DMS 273 (cell line): ENCODE data around the gene STK33.

Experiments used
- DNase-seq: peaks from one replicate; lab custom pipeline; 2025; ENCODE audit not compliant: unreplicated experiment; lab: John Stamatoyannopoulos, UW

The STK33 gene

DNA sequence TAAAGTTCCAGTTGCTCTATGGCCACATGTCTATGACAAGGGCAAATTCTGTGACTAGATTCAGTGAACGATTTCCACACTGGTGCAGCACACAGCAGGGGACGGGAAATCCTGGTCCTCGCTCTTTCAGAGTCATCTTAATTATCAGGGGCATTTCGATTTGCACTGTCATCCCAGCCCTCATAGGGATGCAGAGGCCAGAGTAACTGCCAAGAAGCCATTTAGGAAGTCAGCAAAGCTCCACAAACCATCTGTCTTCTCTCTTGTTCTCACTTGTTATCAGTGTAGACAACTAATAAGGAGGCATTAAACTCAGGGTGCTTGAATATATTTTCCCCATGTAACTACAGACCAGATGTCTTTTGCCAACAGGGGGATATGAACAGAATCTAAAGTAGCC lies 151.7 kb downstream of the STK33 start:
- DNase-seq: peak; percentile 93

DNA sequence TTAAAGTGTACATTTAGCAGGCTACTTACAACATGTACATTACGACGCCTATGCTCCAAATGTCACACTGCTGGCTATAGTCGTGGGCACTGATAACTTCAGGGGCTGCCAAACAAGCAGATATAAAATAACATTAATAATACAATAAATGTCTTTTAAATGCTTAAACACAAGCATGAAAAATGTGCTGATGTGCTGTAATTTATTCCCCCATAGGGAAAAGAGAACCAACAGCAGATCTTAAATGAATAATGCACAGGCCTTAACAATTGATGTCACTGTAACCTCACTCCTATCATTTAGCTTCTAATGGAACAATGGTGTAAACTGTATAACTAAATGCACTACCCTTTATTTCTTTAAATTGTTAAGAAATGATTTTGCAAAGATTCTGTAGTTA lies 153.4 kb downstream of the STK33 start:
- DNase-seq: no peak

DNA sequence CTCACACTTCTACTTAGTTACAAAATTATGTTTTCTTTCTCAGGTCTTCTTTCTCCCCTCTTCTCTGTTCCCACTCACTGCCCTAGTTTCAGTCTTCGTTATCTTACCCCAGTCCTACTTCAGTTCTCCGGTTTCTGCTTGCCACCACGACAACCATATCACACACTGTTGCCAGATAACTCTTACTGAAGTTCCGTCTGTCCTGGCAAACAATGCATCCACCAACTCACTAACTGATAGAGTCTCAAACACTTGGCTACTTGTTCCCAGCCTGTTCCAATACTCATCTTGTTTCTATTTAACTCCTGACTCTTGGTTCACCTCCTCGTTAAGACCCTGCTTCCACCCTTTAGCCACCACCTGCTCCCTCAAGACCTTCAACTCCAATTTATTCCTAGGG lies 164.5 kb downstream of the STK33 start:
- DNase-seq: no peak

DNA sequence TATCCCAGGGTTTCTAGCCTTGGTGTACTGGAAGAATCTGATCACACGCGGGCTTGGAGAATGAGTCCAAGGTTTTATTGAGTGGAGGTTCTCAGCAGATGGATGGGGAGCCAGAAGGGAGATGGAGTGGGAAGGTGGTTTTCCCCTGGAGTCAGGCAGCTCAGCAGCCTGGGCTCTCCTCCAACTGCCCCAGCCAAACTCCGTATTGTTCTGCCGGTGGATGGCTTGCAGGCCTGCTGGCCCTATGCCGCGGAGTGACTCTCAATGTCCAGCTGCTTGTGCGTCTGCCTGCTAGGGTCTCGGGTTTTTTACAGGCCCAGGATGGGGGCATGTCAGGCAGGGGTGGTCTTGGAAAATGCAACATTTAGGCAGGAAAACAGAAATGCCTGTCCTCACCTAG lies 168.0 kb downstream of the STK33 start:
- DNase-seq: peak; percentile 64

DNA sequence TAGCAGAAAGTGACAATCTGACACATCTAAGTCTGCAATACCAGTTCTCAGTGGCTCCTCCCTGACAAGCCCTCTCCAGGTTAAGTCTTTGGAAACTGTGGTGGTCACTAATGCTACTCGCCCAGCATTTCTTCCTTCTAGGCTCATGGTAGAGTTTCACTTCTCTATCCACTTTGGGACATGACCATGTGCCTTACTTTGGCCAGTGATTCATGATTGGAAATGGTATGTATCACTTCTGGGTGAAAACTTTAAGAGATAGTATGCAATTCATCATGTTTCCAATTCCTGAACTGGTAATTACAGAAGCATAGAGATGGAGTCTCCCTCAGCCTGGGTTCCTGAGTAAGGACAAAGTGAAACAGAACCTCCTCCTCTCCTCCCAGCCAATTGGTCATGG lies 178.8 kb downstream of the STK33 start:
- no peak for DNase-seq

DNA sequence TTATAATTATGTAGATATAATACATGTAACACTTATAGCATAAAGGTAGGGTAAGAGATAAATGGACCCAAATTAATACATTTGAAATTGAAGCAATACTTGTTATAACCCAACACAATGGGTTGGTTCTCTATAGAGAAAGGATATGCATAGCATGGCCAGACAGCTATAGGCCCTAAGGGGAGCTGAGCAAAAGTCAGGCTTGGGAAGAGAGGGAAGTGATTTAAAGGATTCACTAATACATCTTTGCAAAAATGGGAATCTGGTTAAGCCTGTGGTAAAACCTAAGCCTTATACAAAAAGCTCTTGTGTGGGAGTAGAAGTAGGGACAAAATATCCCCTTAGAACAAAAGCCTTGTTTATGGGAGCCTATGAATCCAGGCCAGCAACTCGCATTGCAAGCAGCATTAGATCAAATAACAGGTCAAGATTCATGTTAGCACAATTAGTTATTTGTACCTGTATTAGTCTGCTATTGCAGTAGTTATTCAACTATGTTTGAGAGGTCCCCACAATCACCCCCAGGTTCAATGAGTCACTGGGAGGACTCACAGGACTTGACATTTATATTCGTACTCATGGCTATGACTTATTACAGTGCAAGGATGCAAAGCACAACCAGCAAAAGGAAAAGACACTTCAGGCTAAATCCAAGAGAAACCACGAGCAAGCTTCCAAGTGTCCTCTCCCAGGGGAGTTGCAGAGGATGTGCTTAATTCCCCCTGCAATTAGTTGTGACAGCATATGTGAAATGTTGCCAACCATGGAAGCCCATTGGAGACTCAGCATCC lies 185.7 kb downstream of the STK33 start:
- no peak for DNase-seq

DNA sequence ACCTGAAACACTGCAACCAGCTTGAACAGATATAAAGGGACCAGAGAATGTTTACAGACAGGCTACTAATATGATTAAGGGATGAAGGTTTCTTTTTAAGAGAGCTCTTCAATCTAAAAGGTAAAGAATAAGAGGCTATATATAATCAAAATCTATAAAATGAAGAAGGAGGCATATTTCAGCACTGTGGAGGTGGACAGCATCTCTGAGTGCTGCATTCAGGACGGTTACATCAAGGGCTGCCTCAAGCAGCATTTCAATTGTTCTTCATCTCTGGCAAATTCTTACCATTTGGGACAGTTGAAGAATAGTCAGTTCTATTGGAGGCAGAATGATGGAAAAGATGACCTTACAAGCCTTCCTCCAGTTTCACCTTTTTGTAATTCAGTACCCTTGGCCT lies 190.7 kb downstream of the STK33 start:
- DNase-seq: no peak

DNA sequence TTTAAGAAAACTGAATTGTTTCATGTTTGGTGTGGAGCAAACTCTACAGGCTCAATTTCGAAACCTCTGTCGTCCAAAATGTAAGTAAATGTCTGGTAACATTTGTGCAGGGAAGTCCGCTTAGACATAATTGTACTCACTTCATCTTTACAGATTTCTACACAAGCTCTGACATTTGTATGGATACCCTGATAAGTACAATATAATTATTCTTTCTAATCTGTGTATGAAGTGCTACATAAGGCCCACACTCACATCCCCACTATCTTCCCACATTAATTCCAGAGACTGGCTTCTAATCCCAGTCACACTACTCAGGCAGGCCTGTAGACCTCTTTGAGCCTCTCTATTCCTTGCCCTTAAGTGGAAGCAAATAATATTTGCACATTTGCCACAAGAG lies 201.1 kb downstream of the STK33 start:
- DNase-seq: no peak

DNA sequence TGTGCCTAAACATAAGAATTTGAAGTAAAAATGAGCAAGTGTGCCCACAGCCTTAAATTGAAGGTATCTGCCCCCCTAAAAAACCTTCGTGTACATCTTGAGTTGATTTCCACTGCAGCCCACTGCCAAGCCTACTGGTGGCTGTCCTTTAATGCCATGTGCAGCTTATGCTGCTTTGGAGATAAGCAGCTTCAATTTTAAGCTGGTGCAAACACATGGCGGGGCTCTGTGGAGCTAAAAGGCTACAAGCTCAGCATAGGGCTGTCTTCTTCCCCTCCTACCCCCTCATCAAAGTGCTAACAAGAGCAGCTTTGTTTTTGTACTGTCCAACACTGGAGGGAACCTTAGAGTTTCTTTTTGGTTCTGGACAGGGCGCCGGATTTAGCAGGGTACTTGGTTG lies 201.9 kb downstream of the STK33 start:
- no peak for DNase-seq

DNA sequence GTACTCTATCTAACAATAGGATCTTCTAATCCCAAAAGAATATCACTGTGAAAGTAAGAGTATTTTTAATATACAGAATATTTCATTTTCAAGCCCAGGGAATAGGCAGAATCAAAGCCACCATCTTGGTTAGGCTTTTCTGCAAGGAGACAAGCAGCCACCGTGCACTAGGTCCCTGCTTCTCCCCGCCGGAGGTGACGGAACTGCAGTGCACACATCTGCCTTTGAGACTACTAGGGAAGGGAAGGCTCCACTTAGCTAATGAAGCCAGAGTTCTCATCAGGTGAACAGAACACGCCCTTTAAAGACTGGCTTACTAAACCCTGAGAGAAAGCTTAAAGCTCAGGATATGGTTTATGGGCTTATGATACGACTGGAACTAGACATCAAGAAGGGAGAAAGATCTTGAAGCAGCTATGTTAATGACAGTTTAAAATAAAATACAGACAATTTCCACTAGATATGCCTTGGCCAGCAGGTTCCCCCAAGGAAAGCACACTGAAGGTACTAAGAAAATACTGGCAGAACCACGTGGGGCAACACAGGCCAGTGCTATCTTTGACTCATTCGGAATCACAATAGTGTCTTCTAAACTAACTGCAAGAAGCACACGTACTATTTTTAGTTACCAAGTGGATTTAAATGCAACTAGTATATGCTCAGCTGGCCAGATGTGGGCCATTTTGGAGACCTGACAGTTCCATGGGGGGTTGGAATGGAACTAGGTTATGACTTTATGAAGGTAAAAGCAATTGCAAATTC lies 203.0 kb downstream of the STK33 start:
- no peak for DNase-seq

DNA sequence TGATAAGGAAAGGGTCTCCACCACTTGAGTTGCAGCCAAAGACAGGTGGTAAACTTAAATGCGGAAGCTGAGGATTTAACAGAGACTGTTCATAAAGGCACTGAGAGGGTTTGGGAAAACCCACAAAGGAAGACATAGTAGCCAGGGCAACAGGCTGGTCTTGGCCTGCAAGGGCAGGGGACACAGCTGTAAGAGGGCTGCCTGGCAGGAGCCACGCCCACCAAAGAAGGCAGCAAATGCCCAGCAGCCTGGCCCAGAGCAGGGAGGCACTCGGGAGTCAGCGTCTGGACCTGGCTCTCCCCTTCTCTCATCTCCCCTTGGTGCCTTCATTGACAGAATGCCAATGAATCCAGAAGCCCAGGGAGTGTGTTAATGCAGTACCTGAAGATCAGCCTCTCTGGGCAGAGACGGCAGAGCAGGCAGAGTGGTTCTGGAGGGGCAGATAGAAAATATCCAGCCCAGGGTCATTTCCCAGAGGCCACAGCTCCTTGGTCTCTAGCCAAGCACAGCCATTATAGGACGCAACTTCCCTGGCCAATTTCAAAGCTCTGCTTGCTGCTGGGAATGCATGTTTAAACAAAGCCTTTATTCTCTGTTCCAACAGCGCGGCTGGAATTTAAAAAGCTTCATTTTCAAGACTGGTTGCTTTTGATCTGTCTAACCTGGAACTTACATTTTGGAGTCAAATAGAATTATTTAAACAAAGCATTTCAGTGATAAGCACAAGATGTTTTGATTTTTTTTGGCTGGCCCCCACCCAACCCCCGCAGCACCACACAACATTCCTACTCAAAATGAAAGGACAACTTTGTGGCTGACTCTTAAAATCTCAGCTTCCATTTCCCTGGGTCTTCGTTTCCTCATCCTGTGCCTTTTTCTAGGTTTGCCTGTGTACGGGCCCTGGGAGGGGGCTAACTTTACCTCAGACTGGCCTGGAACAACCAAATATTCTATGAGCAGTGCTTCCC lies 204.7 kb downstream of the STK33 start:
- no peak for DNase-seq

DNA sequence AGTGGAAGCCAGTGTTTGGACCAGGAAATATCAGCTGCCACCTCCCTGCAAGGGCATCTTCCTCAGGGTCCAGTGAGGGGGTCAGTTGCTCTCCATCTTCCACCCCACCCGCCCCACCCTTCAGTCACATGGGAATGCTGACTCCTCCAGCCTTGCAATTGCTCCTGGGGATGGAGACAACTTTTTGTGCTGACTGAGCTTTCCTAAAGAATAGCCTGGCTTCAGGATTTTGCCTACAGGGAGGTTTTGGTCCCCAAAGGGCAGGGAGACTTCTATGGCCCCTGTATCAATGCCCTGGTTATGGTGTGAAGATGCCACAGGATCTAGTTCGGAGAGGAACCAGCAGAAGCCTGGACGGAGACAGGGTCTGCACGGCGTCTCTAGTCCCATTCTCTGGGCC lies 206.3 kb downstream of the STK33 start:
- DNase-seq: no peak

DNA sequence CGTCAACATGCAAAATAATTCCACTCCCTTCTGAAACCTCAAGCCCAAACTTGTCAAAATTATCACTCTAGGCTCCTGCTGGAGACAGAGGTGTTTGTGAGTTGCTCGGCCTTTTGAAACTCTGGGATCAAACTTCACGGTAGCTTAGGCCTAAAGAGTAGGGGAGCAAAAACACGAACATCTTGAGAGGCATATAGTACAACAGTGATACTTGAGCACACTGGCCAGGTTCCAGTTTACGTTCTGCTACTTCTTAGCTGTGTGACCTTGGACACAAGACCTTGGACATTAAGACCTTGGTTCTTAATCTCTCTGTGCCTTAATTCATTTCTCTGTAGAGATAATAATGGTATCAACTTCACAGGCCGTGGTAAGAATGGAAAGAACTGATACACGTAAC lies 206.9 kb downstream of the STK33 start:
- peak; percentile 31 for DNase-seq

DNA sequence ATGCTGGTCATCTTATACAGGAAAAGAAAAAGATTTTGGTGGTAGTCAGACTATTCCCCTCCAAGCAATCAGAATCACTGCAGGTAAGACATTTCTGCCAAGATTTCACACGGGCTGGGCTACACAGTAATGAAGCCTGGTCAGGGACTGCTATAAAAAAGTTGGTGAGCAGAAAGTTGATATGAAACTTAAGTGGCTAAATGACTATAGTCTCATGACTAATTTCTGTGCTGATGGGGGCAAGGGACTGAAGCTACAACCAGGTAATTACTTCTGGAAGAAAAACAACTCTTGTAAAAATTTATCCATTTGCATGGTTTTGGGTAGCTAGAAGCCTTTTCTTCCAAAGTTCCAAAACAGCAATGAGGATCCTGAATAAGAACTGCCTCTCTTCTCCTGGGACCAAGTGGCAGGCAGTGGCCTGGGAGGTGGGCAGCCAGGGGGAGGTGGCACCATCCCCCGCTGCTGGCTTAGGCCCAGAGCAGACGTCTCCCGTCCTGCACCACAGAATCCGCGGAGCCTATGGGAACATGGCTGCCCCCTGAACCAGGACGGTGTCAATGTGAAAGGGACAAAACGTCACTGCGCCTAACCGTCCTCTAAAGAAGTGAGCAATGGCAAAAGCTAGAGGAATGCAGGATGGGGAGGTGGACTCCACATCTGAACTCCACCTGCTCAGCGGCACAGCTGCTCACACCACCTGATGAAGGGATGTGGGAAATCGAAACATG lies 207.7 kb downstream of the STK33 start:
- no peak for DNase-seq

DNA sequence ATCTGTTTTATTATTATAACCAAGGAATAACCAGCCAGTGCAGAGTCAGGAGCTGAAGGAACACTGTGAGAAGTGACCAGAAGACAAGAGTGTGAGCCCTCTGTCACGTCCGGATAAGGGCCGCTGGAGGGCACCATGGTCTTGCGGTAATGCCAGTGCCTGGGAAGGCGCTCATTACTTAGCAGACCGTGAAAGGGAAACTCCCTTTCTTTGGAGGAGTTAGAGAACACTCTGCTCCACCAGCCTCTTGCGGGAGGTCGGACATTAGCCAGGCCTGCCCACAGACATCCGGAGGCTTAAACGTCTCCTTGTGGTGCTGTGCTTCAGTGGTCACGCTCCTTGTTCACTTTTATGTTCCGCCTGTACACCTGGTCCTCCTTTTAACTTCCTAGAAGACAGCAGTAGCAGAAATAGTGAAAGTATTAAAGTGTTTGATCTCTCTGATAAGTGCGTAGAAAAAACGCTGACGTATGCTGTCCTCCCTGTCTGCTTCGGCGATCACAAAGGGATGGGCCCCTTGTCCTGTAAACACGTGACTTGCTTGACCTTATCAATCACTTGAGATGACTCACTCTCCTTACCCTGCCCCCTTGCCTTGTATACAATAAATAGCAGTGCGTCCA lies 209.7 kb downstream of the STK33 start:
- DNase-seq: no peak

DNA sequence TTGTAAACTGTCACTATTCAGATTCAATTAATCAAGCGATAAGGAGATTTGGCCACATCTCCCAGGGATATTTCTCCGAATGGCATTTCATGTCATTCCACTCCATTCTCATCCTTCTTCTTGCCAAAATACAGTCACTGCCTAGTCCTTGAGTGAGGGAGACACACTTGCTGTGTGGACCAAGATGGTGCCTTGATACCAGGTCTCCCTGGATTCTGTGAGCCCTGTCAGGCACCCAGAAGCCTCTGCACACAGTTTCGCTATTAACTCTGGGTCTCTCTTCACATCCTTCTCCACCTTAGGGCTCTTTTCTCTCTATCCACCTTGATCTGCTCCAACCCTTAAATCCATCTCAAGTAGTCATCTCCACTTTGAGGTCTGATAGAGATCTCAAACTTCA lies 210.4 kb downstream of the STK33 start:
- no peak for DNase-seq

DNA sequence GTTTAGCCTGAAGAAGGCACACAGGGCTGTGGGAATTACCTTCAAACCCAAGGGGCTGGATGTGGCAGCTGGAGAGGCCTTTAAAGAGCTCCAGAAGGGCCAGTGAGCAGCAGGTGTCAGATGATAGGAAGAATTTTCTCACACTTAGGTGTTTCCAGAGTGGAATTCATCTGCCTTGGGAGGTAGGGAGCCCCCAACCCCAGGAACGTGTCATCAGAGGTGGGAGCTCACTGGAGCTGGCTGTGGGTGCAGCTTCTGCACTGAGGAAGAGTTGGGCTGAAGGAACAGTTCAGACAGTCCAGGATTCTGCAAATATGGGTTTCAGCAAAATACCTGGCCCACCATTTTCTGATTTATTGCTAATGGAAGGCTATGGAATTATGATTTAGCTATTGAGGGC lies 210.8 kb downstream of the STK33 start:
- no peak for DNase-seq

DNA sequence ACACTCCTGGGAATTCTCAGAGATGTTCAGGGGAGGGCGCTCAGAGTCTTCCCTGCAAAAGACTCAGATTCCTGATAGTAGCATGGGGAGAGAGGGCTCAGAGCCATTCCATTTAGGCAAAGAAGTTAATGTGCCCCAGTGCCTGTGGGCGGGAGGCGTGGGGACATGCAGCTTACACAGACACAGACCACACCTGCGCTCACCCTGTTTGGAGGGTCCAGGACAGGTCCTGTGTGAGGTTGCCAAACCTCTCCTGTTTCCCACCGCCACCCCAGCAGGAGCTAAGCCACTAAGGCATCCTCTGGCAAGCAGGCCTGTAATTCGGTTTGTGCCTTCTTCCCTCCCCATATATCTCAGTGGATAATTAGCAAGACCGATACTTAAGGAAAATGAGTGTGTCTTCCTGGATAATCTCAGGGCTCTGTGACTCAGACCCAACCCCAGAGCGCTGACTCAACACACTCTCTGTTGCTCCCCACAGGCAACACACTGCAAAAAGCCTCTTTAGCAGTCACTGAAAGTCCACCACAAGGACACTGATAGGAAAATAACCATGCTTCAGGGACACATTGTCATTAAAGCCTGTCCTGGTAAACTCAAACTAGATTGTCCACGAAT lies 211.5 kb downstream of the STK33 start:
- DNase-seq: no peak

DNA sequence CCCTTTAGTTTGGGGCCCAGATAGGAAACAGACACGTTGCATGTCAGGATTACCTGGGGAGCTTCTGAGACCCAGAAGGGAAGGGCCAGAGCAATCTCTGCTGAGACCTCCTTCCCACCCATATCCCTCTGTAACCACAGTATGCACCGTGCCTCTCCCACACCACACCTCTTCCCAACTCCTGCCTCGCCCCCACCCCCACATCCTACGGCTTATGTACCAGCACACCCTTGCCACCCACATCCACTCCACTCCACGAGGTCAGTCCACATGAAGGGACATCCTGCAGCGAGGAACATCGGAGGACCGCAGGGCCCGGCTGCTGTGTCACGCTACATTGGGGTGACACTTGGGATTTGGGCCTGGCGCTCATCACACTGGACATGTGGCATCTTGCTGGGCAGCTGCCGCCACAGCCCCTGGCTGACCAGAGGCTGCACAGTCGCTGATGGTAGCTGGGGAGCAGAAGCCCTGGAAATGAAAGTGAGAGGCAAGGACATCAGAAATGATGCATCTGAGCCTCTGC lies 212.1 kb downstream of the STK33 start:
- no peak for DNase-seq

DNA sequence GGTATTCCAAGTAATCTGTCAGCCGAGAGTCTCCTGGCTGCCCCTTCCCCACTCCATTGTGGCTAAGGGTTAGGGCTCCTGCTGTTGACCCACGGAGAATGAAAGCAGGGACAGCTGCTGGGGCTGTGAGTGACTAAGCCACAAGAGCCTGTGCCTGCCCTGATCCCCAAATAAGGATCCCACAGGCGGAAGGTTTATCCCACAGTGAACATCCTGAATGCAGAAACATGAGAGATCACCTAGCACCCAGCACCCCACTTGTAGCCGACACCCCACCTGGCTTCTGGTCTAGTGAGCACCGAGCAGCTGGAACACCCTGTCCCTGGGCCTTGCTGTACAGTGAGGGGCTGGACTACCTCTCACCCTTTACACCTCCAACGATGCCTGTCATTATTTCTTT lies 212.7 kb downstream of the STK33 start:
- DNase-seq: no peak
